Neural crest cell (in vitro differentiated cells): ENCODE results near the gene HDGFL3. TPM values are rescaled to one million over a fixed set of nuclear protein-coding genes. Genes with fewer than 3 reads are reported as not detected.

Experiments
- DNase-seq: peaks from one replicate; pipeline ENCODE4 v3.0.0; 2021; ENCODE audit warnings: low read depth, mixed read lengths, low spot score
- H3K27ac Mint-ChIP-seq: one replicate; pipeline ENCODE4 v1.8.0; 2021; ENCODE audit warnings: mild to moderate bottlenecking, mixed read lengths; ENCODE audit not compliant: unreplicated experiment
- H3K27me3 Mint-ChIP-seq: 2 replicates; pipeline ENCODE4 v1.8.0; 2021; ENCODE audit warnings: low read depth, mild to moderate bottlenecking, mixed read lengths
- H3K36me3 Mint-ChIP-seq: 2 replicates; pipeline ENCODE4 v1.8.0; 2021; ENCODE audit warnings: low read depth, mild to moderate bottlenecking, mixed read lengths
- H3K4me1 Mint-ChIP-seq: 2 replicates; pipeline ENCODE4 v1.8.0; 2021; ENCODE audit warnings: mixed read lengths
- H3K4me3 Mint-ChIP-seq: one replicate; pipeline ENCODE4 v1.8.0; 2021; ENCODE audit warnings: mild to moderate bottlenecking, mixed read lengths
- H3K9me3 Mint-ChIP-seq: 2 replicates; pipeline ENCODE4 v1.8.0; 2021; ENCODE audit warnings: mixed read lengths
- total RNA-seq: library from RNA; stranded (reverse); gene quantifications from 2 replicates; pipeline ENCODE4 v1.2.1, GENCODE V29; 2021
- TF ChIP-seq, protein P1 (sequence below): fragments of 200-600 bp; sonication (generic); conservative IDR thresholded peaks from 2 replicates; pipeline ENCODE4 v1.5.0; 2021; ENCODE audit warnings: antibody characterized with exemption, mild to moderate bottlenecking

The HDGFL3 gene
- total RNA-seq, 1 donor from 2014 or later, result 127 TPM

DNA sequence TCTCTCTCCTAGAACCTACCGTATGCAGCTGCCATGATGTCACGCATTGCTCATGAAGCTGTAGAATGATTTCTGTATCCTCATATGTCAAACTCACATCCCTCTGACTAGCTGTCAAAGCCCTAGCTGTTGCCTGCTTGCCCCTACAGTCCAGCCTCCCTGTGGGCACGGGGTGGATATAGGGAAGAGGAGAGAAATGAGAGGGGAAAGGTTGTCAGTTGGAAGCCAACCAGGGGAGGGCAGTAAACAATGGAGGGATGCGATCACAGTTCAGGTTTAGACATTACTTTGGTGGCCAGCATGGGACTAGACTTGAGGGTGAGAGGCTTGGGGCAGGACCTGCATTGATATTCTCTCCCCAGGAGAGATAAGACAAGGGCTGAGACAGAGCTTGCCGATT is 1.7 kb upstream of the HDGFL3 start:
- TF ChIP-seq, protein P1, sequence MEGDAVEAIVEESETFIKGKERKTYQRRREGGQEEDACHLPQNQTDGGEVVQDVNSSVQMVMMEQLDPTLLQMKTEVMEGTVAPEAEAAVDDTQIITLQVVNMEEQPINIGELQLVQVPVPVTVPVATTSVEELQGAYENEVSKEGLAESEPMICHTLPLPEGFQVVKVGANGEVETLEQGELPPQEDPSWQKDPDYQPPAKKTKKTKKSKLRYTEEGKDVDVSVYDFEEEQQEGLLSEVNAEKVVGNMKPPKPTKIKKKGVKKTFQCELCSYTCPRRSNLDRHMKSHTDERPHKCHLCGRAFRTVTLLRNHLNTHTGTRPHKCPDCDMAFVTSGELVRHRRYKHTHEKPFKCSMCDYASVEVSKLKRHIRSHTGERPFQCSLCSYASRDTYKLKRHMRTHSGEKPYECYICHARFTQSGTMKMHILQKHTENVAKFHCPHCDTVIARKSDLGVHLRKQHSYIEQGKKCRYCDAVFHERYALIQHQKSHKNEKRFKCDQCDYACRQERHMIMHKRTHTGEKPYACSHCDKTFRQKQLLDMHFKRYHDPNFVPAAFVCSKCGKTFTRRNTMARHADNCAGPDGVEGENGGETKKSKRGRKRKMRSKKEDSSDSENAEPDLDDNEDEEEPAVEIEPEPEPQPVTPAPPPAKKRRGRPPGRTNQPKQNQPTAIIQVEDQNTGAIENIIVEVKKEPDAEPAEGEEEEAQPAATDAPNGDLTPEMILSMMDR, result no peak
- Mint-ChIP-seq H3K36me3 (no peaks in the 10 kb centered on the region), H3K27me3 (no peaks in the 10 kb centered on the region), H3K4me3 (no peak overlapping the region), H3K4me1 (peaks cover 22% of the 10 kb centered on the region), H3K9me3 (no peaks in the 10 kb centered on the region), H3K27ac (no peak overlapping the region)
- DNase-seq, result no peak

DNA sequence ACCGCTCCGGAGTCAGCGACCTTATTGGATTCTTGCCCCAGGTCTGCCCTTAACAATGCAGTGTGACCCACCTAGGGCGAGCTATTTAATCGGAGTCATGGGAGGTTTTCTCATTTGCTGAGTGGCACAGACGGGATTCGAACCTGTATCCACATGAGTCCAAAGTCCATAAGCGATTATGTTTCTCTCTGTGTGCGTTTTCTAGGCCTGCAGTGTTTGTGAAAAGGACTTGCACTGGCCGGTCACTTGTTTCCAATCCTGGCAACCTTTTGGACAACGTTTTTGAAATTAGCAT is 691 bp upstream of the HDGFL3 start:
- Mint-ChIP-seq H3K4me3 (no peak overlapping the region), H3K27me3 (no peaks in the 10 kb centered on the region), H3K4me1 (peaks cover 31% of the 10 kb centered on the region), H3K36me3 (no peaks in the 10 kb centered on the region), H3K9me3 (no peaks in the 10 kb centered on the region), H3K27ac (no peak overlapping the region)
- TF ChIP-seq, protein P1, result no peak
- no peak for DNase-seq

DNA sequence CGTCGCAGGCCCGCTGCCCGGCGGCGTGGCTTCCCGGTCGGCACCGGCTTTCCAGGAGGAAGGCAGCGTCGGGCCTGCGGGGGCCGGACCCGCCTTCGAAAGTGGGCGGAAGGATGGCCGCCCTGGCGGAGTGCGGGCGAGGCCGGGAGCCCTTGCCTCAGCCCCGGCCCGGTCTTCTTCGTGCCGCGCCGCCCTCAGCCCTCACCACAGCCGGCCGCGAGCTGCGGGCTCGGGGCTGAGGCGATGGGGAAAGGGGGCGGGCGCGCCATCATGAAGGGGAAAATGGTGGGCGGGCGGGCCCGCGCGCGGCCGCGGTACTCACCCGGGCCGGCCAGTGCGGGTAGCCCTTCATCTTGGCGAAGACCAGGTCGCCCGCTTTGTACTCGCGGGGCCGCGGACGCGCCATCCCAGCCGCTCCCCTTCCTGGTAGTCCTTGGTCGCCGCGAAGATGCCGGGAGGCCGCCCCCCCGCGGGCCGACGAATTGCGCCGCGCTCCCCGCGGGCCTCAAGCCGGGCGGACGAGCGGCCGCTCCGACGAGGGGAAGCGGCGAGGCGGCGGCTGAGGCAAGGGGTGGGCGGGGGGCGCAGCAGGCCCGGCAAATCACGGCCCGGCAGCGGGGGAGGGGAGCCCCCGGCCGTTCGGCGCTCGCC is 489 bp downstream of the HDGFL3 start:
- Mint-ChIP-seq H3K9me3 (no peaks in the 10 kb centered on the region), H3K27me3 (no peaks in the 10 kb centered on the region), H3K27ac (no peak overlapping the region), H3K4me1 (peaks cover 42% of the 10 kb centered on the region), H3K4me3 (no peak overlapping the region), H3K36me3 (no peaks in the 10 kb centered on the region)
- peak; percentile 51 for DNase-seq
- TF ChIP-seq, protein P1, result no peak

DNA sequence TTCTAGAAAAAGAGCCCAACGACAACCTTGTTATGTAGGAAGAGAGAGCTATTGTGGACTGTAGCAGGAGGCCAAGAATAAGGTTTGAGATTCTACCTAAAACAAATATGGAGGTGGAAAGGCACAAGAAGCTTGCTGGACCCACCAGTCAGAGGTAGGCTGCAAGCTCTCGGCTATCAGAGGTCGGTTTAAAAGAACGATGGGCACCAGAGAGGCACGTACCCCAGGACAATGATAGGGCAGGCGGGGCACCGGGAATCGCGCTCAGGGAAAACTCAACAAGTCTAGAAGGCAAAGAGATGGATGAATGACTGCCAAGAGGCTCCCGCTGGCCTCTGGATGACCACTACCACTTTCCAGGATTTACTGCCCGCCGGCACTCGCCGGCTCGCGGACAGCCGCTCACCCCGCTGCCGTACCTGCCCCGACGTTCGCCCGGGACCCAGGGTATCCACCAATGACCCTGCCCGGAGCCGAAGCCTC is 1.1 kb downstream of the HDGFL3 start:
- TF ChIP-seq, protein P1, result no peak
- H3K4me3 Mint-ChIP-seq, result peak overlapping the region; percentile 100
- peak overlapping the region; percentile 95 for H3K27ac Mint-ChIP-seq
- peak; percentile 23 for DNase-seq
- no peaks in the 10 kb centered on the region for H3K27me3 Mint-ChIP-seq
- H3K4me1 Mint-ChIP-seq, result peaks cover 42% of the 10 kb centered on the region
- no peaks in the 10 kb centered on the region for H3K36me3 Mint-ChIP-seq
- H3K9me3 Mint-ChIP-seq, result no peaks in the 10 kb centered on the region

DNA sequence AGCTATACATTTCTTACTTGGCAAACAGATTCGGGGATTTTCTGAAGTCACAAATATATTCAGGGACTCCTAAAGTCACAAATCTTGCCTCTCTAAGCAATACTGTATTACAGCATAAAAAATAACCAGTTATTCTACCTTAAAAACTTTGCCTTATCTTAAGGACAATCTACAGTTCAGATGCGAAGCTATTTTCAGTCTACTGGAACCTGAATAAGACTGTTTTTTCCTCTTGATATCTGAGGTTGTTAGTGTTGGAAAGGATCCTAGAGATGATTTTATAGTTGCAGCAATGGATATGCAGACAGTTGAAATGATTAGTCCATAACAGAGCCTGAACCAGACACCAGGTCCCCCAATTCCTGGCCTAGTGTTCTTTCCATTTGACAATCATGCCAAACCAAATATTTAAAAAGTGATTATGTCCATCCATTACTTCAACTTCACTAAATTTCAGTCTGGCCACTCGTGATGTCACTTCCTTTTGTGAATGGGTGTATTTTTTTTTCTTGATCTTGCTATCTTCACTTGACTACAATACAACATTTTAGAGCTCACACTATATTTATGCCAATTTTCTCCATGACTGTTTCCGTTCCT is 1.8 kb downstream of the HDGFL3 start:
- Mint-ChIP-seq H3K36me3 (no peaks in the 10 kb centered on the region), H3K4me3 (peak overlapping the region; percentile 100), H3K27me3 (no peaks in the 10 kb centered on the region), H3K4me1 (peaks cover 42% of the 10 kb centered on the region), H3K27ac (peak overlapping the region; percentile 72), H3K9me3 (no peaks in the 10 kb centered on the region)
- TF ChIP-seq, protein P1, result no peak
- DNase-seq, result no peak
